ENCODE data around the gene GPR148. TPM values are rescaled to one million over a fixed set of nuclear protein-coding genes. Genes with fewer than 3 reads are reported as not detected.

GPR148 gene
- total RNA-seq, 1 donor from 2014 or later = not detected

- no peak for ATAC-seq
- intact Hi-C loops (cut with micrococcal nuclease) = no loop called here
- DNase-seq = no peak
These were observed 37.2 kb downstream of the GPR148 start for GRCh38 chr2:130766037-130766436.

- no peak for ATAC-seq
- intact Hi-C loops (cut with micrococcal nuclease) = no loop called here
- no peak for DNase-seq
These were observed 38.0 kb downstream of the GPR148 start for GRCh38 chr2:130766711-130767407.

GRCh38 chr2:130767408-130767775 lies 38.5 kb downstream of the GPR148 start:
- ATAC-seq (no peak), DNase-seq (no peak)
- intact Hi-C loops (cut with micrococcal nuclease) = no loop called here

- intact Hi-C loops (cut with micrococcal nuclease) = no loop called here
- ATAC-seq (no peak), DNase-seq (no peak)
These were observed 39.5 kb downstream of the GPR148 start for GRCh38 chr2:130768191-130768855.

GRCh38 chr2:130769343-130769907 lies 40.6 kb downstream of the GPR148 start:
- intact Hi-C loops (cut with micrococcal nuclease) = no loop called here
- ATAC-seq = no peak
- DNase-seq = no peak

- intact Hi-C loops (cut with micrococcal nuclease) = no loop called here
- no peak for ATAC-seq
- DNase-seq = no peak
These were observed 47.7 kb downstream of the GPR148 start for GRCh38 chr2:130776550-130776949.

GRCh38 chr2:130778781-130779180 lies 49.9 kb downstream of the GPR148 start:
- DNase-seq (no peak), ATAC-seq (no peak)
- intact Hi-C loops (cut with micrococcal nuclease) = no loop called here

Other genes starting within 250 kb of the GPR148 start
- gene POTEI, start 219.7 kb upstream of the GPR148 start, total RNA-seq = not detected
- gene CFC1B, start 207.8 kb upstream of the GPR148 start, total RNA-seq = not detected
- gene CFC1, start 129.5 kb upstream of the GPR148 start, total RNA-seq = not detected
- not detected for gene POTEJ, start 117.6 kb upstream of the GPR148 start, total RNA-seq
- not detected for gene AMER3, start 26.5 kb downstream of the GPR148 start, total RNA-seq
- 3.8 TPM for gene ARHGEF4, start 107.8 kb downstream of the GPR148 start, total RNA-seq